ENCODE data around the gene OR11H6.

- TF ChIP-seq CTCF (IDR thresholded peaks at IDR 0.05), result no peak
- no peak for TF ChIP-seq POLR2A (IDR thresholded peaks at IDR 0.05)
Observed at GRCh38 chr14:20179880-20180279, 43.6 kb upstream of the OR11H6 start.
